GM18858 (cell line): ENCODE data around the gene TAF10.

Experiments used
- ATAC-seq: cut with Tn5 transposase; IDR thresholded peaks from one replicate; pipeline ENCODE4 v1.9.1; 2021; ENCODE audit not compliant: unreplicated experiment

The TAF10 gene

DNA sequence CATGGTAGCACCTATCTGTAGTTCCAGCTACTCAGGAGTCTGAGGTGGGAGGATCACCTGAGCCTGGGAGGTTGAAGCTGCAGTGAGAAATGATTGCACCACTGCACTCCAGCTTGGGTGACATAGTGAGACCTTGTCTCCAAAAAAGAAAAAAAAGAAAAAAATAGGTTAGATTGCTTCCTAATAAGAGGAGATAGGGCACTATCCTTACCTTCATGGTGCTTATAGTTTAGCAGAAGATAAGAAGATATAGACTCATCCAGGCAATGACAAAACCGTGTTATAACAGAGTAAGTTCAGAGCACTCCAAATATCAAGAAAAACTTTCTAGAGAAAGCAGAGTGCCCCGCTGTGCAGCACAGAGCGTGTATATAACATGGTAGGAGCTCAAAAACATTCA is 50.7 kb downstream of the TAF10 start:
- no peak for ATAC-seq
